Stimulated activated naive CD4-positive, alpha-beta T cell treated with Interleukin-2 at 50 U/mL for 16 hours (primary cell): ENCODE measurements around the gene EPHX1.
"Not testable (repeated sequence)": the region's sequence is repeated elsewhere in the genome, so short reads cannot be mapped to it uniquely, and the experiment has no call there.

ENCODE experiments used
- DNase-seq: peaks from one replicate; lab custom pipeline; 2025; lab: John Stamatoyannopoulos, UW

EPHX1 gene

DNA sequence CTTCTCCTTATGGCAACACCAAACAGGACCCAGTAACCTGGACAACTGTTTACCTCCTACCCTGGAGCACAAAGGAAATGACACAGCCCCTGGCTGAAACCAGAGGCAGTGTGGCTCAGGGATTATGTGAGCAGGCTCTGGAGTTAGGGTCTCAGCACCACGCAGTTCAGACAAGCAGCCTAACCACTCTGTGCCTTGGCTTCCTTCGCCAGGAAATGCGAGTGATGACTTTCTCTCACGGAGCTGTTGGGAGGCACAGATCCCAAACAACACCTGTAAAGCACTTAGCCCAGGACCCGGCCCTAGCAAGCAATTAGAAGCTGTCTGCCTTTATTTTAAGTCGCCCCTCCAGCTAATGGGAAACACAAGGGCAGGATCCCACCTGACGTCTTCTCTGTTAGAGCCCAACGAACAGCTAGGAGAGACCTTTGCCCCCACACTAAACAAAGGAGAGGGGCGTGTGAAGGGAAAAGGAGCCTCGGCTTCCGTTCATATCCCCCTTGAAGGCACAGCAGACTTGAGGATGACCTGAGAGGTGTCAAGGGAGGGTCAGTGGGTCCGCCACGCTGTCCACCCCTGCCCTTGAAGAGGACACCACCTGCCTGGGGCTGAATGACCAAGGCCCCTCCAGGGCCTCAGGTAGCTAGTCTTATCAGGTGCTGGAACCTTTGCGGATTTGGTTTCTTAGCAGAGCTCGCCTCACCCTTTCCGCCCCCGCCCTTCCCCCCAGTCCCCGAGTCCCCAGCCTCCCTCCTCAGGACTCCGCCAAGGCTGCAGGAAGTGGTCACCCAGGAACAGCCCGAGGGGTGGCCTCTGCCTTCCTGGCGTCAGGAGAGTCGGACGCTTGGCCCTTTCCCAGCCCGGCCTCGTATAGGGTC lies 71.4 kb downstream of the EPHX1 start:
- peak; percentile 27 for DNase-seq

DNA sequence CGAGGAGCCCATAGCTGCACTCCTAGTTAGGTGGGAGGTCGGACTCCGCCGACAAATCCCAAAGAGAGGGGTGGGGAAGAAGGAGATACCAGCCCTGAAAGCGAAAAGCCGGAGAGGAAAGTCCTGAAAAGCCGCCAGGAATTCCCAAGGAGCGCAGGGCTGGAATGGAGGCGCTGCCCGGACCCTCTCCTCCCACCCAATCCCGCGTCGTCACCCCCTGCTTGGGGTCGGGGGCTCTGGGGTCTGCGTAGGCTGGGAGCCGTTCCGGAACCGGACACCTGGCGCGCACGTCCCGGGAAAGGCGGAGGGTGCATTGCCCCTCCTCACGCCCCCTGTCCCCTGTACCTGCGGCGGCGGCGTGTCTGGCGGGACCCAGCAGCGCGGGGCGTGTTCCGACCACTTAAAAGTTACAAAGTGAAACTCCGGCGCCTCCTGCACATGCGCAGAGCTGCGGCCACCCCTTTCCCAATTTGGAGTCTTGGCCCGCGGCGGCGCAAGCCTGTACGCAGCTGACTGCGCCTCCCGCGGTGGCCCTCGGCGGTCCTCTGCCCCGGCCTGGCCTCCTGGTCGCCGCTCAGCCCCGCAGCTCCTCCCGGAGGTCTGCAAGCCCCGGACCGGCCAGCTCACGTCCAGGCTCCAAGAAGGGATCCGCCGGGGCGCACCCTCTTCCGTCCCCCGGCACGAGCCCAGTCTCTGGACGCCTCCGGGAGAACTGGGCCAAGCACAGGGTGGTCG lies 72.2 kb downstream of the EPHX1 start, which contains the start of gene TMEM63A:
Gene TMEM63A (minus strand): TSS at position 422 of the 735 bp plus-strand sequence. CDS start 4,800 bp downstream, outside the sequence.
- DNase-seq = peak; percentile 87

DNA sequence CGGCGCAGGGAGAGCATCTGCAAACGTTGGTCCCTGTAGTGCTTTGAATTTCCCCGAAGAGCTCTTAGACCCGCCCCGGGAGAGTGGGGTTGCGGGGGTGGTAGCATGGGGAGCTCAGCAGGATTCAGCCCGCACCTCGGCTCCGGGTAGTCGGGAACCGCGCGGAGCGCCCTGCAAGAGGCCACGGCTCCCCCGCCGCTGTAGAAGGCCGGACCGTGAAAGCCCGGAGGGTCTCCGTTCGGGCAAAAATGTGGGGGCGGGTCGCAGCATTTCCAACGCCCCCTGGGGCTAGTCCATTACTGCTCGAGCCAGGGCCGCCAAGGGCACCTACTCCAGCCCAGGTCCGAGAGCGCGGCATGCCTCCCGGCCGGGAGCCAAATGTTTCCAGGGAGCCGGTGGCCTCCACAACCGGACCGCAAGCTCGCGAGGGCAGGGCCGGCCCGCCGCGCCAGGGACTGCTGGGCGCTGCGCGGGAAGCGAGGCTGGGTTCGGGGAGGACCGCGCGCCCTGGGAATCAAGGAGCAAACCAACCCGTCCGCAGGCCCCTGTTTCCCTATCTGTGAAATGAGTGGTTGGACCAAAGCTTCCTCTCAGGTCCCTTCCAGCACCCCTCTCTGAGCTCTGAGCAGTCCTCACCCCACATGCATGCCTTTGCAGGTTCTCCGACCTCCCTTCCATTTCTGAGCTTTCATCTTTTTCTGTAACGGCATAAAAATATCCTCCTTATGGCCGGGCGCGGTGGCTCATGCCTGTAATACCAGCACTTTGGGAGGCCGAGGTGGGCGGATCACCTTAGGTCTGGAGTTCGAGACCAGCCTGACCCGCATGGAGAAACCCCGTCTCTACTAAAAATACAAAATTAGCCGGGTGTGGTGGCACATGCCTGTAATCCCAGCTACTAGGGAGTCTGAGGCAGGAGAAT lies 73.0 kb downstream of the EPHX1 start:
- DNase-seq = peak; percentile 46

- DNase-seq = no peak
These were observed 73.8 kb downstream of the EPHX1 start for GRCh38 chr1:225883616-225884265.

DNA sequence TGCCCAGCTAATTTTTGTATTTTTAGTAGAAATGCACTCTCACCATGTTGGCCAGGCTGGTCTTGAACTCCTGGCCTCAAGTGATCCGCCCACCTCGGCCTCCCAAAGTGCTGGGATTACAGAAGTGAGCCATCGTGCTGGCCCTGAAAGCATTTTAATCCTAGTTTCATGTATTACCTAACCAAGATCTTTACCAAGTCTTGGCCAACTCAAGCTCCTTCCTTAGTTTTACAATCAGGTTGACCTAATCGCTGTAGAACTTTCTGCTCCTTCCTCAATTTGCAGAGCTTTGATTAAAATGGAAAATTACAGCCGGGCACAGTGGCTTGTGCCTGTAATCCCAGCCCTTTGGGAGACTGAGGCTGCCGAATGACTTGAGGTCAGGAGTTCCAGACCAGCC lies 75.4 kb downstream of the EPHX1 start:
- no peak for DNase-seq

DNA sequence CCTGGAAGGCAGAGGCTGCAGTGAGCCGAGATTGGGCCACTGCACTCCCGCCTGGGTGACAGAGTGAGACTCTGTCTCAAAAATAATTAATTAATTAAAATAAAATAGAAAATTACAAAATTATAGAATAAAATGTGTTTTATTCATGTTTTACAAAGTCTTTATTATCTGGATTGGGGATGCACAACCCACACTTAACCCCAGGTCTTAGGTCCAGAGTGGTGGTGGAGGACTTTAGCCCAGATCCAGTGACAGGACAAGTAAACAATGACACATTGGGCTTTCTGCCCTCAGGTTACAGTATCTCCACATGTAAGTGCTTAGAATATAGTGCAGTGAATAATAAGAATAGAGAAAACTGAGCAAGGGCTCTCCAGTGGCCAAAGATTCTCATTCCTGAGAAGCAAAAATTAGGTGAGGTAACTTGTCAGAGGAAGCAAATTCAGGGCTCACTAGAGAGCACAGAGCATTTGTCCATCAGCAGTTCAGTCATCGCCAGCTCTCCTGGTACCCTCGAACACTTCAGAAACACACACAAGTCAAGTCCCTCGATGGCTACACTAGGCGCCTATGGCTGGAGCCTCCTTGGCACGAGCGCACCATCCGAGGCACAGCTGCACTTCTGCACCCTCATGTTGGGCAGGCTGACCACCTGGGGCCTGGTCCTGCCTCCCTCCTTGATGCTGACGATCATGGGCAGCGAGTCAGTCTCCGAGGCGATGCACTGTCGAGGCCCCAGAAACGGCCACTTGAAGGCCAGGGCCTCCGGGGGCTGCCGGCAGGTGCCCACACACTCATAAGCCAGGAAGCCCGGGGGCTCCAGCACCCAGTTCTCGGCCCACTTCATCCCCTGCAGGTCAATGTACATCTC lies 76.5 kb downstream of the EPHX1 start:
- DNase-seq = no peak

DNA sequence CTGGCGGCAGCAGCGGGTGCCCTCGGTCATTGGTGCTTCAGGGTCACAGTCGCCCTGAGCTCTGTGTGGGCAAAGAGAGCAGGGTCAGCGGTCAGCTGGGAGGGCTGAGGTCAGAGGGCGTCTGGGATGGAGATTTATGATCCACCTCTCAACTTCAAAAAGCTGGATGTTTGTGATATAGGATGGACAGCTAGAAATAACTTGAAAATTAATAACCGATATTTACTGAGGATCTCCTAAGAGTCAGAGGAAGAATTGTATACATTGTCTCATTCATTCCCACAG lies 77.0 kb downstream of the EPHX1 start:
- DNase-seq = no peak

GRCh38 chr1:225887554-225888288 lies 77.8 kb downstream of the EPHX1 start:
- DNase-seq = not testable (repeated sequence)

GRCh38 chr1:225888289-225888897 lies 78.5 kb downstream of the EPHX1 start:
- no peak for DNase-seq

- DNase-seq = no peak
These were observed 79.1 kb downstream of the EPHX1 start, which contains the start of gene LEFTY1 for GRCh38 chr1:225888898-225889601. Gene LEFTY1 (minus strand): TSS chr1:225889146. CDS start chr1:225889066, 80 bp downstream.

GRCh38 chr1:225889743-225890142 lies 79.8 kb downstream of the EPHX1 start:
- DNase-seq = no peak

GRCh38 chr1:225890346-225891228 lies 80.7 kb downstream of the EPHX1 start:
- no peak for DNase-seq

DNA sequence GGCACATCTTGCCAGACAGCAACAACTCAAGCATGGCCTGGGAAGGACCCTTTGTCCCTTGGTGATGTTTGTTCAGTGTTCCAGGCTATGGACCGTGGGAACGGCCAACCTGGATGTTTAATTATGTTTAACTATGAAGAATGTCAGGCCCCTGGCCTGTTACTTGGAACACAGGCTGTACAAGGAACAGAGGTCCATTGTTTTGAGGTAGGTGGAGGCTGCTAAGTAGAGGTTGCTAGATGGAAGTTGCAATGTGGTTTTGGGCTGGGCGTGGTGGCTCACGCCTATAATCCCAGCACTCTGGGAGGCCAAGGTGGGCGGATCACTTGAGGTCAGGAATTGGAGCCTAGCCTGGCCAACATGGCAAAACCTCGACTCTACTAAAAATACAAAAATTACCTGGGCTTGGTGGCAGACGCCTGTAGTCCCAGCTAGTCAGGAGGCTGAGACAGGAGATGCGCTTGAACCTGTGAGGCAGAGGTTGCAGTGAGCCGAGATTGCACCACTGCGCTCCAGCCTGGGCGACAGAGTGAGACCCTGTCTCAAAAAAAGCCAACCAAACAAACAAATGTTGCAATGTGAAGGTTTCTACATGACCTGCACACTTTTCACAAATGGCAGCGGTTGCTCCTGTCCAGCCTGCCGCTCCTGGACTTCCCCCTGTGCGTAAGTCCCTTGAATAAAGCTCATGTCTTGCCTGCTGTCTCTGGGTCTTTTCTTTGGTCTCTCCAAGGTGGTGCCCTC lies 81.5 kb downstream of the EPHX1 start:
- DNase-seq = no peak

DNA sequence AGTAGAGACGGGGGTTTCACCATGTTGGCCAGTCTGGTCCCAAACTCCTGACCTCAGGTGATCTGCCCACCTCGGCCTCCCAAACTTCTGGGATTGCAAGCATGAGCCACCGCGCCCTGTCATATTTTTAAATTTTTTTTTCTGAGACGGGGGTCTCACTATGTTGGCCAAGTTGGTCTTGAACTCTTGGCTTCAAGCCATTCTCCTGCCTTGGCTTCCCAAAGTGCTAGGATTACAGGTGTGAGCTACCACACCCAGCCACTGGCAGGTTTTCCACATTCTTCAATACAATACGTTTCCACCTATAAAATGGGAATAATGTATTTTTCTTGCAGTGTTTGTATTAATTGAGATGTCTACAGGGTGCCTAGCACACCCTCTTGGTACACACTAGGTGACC lies 82.4 kb downstream of the EPHX1 start:
- DNase-seq = no peak
